ENCODE results near the gene EXOSC5.
"Not testable (repeated sequence)": the region's sequence is repeated elsewhere in the genome, so short reads cannot be mapped to it uniquely, and the experiment has no call there.

The EXOSC5 gene

DNA sequence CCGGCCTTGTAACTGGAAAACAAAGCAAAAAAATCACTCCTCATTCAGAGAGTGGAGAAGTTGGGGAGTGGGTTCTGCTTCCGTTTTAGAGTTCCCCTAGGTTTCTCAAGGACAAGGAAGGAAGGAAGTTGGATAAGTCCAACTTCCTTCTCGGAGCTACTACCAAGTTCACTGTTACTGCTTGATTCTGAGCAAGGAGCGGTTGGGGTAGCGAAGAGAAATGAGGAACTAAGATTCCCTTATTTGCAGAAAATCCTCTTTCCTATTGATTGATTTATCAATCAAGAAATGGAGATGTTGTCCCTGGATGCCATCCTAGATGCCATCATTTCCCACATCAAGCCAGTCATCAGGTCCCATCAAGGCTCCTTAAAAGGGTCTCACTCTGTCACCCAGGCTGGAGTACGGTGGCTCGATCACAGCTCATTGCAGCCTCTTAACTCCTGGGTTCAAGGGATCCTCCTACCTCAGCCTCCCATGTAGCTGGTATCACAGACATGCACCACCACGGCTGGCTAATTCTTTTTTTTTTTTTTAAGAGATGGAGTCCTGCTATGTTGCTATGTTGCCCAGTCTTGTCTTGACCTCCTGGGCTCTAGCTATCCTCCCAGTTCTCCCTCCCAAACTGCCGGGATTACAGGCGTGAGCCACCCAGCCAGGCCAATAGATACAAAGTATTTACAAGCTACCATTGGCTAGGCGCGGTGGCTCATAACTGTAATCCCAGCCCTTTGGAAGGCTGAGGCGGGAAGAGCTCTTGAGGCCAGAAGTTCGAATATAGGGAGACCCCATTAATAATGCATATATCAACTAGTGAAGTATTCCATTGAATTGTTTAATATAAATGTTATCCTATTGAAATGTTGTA lies 32.4 kb downstream of the EXOSC5 start:
- peak; percentile 50 for DNase-seq

DNA sequence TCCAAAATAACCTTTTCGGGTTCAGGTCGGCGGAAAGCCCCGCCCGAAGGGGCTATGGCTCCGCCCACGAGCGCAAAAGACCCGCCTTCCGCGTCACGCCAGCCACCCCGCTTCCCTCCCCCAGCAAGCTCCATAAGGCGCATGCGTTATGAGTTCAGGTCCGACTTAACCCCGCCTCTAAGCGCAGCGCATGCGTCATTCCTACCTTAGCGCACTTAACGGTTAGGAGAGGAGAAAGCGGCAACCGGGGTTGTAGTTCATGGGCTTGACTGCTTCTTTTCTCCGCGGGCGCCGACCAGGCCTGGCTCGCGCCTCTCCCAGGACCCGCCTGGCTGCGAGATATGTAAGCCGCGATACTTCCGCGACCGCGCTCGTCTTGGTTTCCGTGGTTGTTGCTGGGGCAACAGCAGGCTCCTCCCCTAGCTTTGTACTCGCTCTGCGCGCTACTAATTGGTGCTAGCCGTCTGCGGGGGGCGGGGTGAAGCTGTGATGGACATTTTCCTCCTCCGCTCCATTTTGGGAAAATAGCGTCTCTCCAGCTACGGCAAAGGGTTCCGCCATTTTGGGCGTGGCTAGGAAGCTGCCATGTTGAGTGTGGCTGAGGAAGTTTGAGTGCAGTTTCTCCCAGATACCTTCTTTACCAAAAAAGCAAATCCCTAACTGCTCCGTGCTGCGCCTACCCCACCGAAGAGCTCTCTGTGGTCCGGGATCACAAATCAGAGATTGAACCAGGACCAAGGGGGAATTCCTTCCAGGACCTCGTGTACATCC lies 33.2 kb downstream of the EXOSC5 start, which contains the start of gene B9D2:
Gene B9D2 (minus strand): TSS at position 397 of the 771 bp plus-strand sequence. CDS start 630 bp downstream, outside the sequence.
- peak; percentile 100 for DNase-seq

- DNase-seq = no peak
Observed at GRCh38 chr19:41363371-41363752, 33.8 kb downstream of the EXOSC5 start.

GRCh38 chr19:41362143-41362847 lies 34.9 kb downstream of the EXOSC5 start:
- DNase-seq = no peak

DNA sequence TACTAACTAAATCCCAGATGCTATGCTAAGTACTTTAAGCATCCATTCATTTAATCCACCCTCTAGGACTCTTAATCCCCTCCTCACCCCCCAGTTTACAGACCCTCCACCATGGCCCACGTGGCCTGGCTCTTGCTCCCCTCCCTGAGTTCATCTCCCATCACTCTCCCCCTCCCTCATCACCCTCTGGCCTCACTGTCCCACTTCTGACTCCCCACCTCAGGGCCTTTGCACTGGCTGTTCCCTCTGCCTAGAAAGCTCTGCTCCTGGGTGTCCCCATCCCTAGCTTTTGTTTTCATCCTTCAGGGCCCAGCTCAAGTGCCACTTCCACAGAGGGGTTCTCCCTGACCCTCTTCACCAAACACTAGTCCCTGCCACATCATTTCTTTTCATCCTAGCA lies 37.4 kb downstream of the EXOSC5 start:
- DNase-seq = no peak

- no peak for DNase-seq
Observed at GRCh38 chr19:41357746-41358145, 39.4 kb downstream of the EXOSC5 start.

- DNase-seq = no peak
Observed at GRCh38 chr19:41356984-41357739, 40.0 kb downstream of the EXOSC5 start.

DNA sequence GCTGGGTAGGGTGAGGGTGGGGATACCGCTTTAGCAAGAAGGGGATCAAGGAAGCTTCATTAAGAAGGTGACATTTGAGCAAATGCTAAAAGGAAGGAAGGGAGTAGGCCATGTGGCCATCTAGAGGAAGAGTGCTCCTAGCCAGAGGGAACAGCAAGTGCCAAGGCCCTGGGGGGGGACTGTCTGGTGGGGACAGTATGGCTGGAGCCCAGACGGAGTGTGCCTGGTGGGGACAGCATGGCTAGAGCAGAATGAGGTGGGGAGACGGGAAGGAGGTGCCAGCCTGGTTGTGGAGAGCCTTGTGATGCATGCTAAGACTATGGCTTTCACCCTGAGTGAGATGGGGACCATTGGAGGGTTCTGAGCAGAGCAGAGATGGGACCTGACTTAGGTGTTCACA lies 41.4 kb downstream of the EXOSC5 start:
- DNase-seq = no peak

DNA sequence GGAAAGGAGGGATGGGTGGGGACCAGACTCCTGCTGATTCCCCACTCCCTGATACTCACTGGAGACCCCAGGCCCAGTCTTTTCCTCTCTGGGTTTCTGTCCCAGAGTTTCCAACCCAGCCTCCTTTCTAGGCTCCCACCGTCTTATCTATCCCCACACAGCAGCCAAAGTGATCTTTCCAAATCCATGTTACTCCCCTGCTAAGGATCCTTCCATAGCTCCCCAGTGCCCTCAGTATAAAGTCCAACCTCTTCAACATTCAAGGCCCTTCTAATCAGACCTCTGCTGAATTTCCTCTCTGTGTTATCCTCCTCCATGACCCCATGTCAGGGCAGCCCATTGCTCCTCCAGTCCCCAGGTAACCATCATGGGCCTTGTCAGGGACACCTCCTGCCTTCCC lies 42.1 kb downstream of the EXOSC5 start:
- DNase-seq = no peak

DNA sequence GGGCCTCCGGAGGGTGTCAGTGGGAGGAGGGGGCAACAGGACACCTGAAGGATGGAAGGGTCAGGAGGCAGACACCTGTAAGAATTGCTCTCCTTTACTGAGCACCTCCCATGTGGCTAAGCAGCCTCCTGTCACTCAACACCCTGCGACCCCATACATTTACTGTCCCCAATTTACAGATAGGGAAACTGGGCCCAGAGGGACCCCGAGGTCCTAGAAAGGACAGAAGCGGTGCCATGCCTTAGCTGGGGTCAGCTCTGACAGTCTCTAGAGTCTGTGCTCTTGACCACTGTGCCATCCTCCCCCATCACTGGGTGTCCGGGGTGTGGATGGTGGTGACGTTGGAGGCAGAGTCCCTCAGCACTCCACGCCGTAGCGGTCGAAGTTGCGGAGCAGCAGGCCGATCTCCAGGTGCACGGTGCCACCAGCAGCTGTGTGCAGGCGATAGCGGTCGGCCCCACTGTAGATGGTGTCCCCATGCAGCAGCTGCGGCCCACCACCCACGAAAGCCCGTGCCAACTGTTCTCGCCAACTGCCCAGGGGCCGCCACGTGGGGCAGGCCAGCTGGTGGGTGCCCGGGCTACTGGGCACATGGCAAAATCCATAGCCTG lies 42.7 kb downstream of the EXOSC5 start:
- DNase-seq = no peak

DNA sequence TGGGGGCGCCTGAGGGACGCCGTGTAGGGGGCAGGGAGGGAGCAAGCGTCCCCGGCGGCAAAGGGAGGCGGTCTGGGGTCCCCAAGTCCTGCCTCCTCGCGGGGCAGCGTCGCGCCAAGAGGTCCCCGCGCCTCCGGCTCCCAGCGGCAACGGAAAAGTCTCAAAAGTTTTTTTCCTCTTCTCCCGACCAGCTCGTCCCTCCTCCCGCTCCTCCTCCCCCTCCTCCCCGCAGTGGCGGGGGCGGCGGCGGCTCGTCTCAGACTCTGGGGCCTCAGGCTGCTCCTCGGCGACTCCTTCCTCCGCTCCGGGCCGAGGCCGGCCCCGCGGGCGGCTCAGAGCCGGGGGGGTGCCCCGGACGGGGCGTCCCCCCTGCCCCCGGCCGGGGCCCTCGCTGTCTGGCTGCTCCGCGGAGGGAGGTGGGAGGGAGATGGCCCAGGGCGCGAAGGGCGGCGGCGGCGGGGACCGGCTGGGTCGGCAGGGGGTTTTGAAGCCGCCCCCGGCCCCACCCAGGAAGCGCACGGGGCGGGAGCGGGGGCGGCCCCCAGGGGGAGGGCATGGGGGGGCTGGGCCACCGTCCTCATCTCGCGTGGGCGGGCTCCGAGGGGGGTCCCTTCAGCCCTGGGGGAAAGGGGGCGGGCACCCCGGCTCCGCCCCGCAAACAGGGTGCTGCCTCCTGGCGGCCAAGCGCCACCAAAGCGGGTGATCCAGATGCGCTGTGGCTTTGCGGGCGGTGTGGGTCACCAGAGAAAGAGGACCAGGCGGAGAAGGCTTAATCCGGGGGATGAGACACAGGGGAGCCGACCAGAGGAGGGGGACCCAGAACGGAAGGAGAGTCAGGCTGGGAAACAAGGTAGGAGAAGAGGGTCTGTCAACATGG lies 43.5 kb downstream of the EXOSC5 start, which contains the start of gene TGFB1:
Gene TGFB1 (minus strand): TSS at position 457 of the 877 bp plus-strand sequence. CDS start 878 bp downstream, outside the sequence.
- DNase-seq = peak; percentile 47

- no peak for DNase-seq
Observed at GRCh38 chr19:41352609-41353465, 44.3 kb downstream of the EXOSC5 start.

GRCh38 chr19:41352279-41352608 lies 44.9 kb downstream of the EXOSC5 start:
- DNase-seq = no peak

DNA sequence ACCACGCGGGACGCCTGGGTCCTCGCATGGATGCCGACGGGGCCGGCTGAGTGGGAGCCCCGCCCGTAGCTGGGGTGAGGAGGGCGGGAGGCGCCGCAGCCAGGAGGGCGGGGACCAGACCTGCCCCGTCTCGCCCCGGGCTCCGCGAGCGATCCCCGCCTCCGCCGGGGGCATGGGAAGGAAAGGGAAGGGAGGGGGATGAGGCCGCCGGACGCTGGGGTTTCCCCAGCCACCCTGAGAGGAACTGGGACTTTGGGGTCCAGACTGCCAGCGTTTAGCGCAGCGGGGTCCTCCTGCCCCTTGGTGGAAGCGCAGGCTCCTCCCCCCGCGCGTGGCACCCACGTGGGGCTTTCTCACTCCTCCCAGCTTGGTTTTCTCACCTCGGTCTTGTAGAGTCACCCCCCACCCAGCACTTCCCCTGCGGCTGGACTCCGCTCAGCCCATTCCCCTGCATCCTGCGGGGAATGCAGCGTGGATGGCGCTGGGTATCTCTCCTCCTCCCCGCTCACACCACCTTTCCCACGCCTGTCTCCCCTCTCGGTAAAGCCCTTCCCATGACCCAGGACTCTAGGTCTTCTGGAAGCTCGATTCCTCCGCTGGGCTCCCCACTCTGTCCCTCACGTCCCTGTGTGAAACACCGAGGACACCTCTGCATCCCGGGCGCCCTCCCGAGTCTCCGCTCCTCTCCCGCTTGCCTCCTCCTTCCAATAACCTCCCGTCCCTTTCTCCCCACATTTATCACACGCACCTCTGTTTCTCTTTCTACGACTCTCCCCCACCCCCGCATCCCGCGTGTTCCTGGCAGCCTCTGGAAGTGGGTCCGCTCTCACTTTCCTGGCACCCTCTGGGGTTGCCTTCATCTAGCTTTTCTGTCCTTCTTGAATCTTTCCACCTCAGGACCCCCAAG lies 45.6 kb downstream of the EXOSC5 start:
- DNase-seq = no peak

GRCh38 chr19:41350735-41351338 lies 46.3 kb downstream of the EXOSC5 start:
- DNase-seq = no peak

DNA sequence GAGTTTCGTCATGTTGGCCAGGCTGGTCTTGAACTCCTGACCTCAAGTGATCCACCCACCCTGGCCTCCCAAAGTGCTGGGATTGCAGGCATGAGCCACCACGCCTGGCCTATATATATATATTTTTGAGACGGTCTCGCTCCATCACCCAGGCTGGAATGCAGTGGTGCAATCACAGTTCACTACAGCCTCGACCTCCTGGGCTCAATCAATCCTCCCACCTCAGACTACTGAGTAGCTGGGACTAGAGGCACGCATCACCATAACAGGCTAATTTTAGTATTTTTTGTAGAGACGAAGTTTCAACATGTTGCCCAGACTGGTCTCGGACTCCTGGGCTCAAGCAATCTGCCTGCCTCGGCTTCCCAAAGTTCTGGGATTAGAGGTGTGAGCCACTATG lies 50.2 kb downstream of the EXOSC5 start:
- not testable (repeated sequence) for DNase-seq

DNA sequence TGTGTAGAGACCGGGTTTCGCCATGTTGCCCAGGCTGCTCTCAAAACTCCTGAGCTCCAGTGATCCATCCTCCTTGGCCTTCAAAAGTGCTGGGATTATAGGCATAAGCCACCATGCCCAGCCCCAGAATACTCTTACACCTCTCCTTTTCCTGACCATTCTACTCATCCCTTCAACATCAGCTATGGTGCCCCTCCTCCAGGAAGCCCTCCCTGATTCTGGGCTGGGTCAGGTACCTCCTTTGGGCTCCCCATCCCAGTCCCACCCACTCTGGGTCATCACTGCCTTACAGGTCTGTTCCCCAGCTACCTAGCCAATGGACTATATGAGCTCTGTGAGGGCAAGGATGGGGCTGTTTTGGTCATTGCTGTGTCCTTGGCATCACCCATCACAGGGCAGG lies 53.0 kb downstream of the EXOSC5 start:
- no peak for DNase-seq

DNA sequence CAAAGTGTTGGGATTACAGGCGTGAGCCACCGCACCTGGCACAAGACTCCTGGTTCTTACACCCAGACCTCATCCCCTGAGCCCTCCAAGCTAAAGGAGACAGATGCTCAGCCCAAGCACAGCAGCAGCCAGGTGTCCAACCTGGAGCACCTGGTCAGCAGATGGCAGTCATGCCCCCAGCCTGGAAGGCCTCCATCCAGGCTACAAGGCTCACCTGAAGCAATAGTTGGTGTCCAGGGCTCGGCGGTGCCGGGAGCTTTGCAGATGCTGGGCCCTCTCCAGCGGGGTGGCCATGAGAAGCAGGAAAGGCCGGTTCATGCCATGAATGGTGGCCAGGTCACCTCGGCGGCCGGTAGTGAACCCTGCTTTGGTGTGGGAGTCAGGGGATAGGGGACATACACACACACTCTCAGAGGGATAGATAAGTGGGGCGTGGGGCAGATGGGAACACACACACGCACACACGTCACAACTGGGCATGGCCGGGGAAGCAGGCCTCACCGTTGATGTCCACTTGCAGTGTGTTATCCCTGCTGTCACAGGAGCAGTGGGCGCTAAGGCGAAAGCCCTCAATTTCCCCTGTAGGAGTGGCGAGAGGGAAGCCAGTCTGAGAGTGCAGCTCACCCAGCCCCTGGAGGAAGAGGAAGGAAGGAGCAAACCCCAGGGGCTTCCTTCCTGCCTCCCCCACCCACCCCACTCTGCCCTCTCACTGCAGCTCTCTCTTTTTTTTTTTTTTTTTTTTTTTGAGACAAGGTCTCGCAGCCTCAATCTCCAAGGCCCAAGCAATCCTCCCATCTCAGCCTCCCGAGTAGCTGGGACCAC lies 55.3 kb downstream of the EXOSC5 start:
- DNase-seq = no peak
